Activated CD8-positive, alpha-beta memory T cell treated with anti-CD3 and anti-CD28 coated beads, Interleukin-2, amount 50 U/mL, for 48 hours (primary cell): ENCODE data around the gene BTBD19.

Source experiments
- DNase-seq: peaks from one replicate; pipeline ENCODE4 v3.0.0-alpha.2; 2020

Gene BTBD19

DNA sequence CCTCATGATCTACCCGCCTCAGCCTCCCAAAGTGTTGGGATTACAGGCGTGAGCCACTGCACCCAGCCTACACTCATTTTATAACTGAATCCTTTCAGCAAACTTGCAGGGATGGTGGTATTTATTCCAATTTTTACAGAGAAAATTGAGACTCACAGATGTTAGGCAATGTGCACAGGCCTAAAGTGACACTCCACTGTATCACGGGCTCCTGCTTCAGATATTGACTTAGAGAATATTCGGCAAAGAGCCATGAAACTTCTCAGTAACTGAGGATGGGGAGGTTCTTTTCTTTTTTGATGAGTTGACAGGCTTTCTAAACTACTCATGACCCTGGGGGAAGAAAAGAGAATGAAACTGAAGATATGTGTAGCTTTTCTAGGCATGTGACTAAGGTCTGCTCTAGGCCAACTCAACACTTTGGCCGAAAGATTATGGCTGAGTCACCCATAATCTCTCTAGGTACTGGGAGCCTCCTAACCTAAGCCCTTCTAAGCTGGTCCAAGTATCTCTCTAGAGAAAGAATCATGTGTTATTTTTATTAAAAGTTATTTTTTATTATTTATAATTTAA, 54.6 kb downstream of the BTBD19 start:
- no peak for DNase-seq
